ENCODE measurements around the gene CIDEB. TPM values are rescaled to one million over a fixed set of nuclear protein-coding genes. Genes with fewer than 3 reads are reported as not detected.
A peak's percentile ranks its signal among the peaks of the same experiment; 100 is the strongest.
"Not testable (repeated sequence)": the region's sequence is repeated elsewhere in the genome, so short reads cannot be mapped to it uniquely, and the experiment has no call there.

Gene CIDEB
- total RNA-seq, 2 donors from 2014 or later, result 19.1 to 34.0 TPM

- intact Hi-C loops (cut with DNase I), result loop anchor here (10.0 kb wide), 1 partner anchor 105 kb away; no protein-coding TSS in a partner anchor
- Histone ChIP-seq H3K4me3 (no peak overlapping the region), H3K9me3 (no peaks in the 10 kb centered on the region), H3K4me1 (peaks cover 31% of the 10 kb centered on the region), H3K36me3 (replicated peaks in 1 of 2; ENCODE audit: insufficient read depth in 1 of 2, low read depth in 2 of 2) (no peaks in the 10 kb centered on the region), H3K27ac (no peak overlapping the region), H3K27me3 (peaks cover under 1 to 5% of the 10 kb centered on the region in 2 donors)
- TF ChIP-seq CTCF (IDR thresholded peaks at IDR 0.05) (no peak), POLR2A (IDR thresholded peaks at IDR 0.05) (peak in 1 of 3 donors; percentile 23)
- 45 to 70% methylated on average over 6 to 9 of the region's 9 CpGs for WGBS, 2 donors
- DNase-seq (peak in 3 of 4 donors; percentile 43 to 83 (median 45)), ATAC-seq (no peak)
Measured at GRCh38 chr14:24329736-24330135, 22.0 kb upstream of the CIDEB start.

GRCh38 chr14:24329073-24329663 is 21.4 kb upstream of the CIDEB start:
- no peak for DNase-seq
- WGBS, 2 donors, result 82% methylated on average over 12 of the region's 12 CpGs
- H3K9me3 ChIP-seq, result no peaks in the 10 kb centered on the region
- H3K4me3 ChIP-seq, result no peak overlapping the region
- ATAC-seq, result no peak
- H3K36me3 ChIP-seq (replicated peaks in 1 of 2; ENCODE audit: insufficient read depth in 1 of 2, low read depth in 2 of 2), result no peaks in the 10 kb centered on the region
- H3K27me3 ChIP-seq, result peaks cover 0 to 1% of the 10 kb centered on the region in 2 donors
- no peak overlapping the region for H3K27ac ChIP-seq
- H3K4me1 ChIP-seq, result peaks cover 25% of the 10 kb centered on the region
- intact Hi-C loops (cut with DNase I), result no loop called here
- TF ChIP-seq POLR2A (IDR thresholded peaks at IDR 0.05) (no peak), CTCF (IDR thresholded peaks at IDR 0.05) (no peak)

GRCh38 chr14:24327914-24328313 is 20.1 kb upstream of the CIDEB start:
- intact Hi-C loops (cut with DNase I); H3K9me3 ChIP-seq; H3K4me3 ChIP-seq; H3K27me3 ChIP-seq; H3K36me3 ChIP-seq (replicated peaks in 1 of 2; ENCODE audit: insufficient read depth in 1 of 2, low read depth in 2 of 2); ATAC-seq: not testable (repeated sequence)
- Histone ChIP-seq H3K4me1 (peaks cover 13% of the 10 kb centered on the region), H3K27ac (peak overlapping the region in 1 of 4 donors; percentile 29)
- WGBS, 2 donors, result 0 to 4% methylated on average over 7 to 9 of the region's 9 CpGs
- peak; percentile 26 to 80 (median 70) for TF ChIP-seq CTCF (IDR thresholded peaks at IDR 0.05)
- peak; percentile 68 to 77 (median 74) for DNase-seq

- no peak for DNase-seq
- Histone ChIP-seq H3K9me3 (no peaks in the 10 kb centered on the region), H3K27ac (peak overlapping the region in 1 of 4 donors; percentile 29), H3K4me1 (peaks cover 6% of the 10 kb centered on the region), H3K36me3 (replicated peaks in 1 of 2; ENCODE audit: insufficient read depth in 1 of 2, low read depth in 2 of 2) (no peaks in the 10 kb centered on the region), H3K27me3 (no peaks in the 10 kb centered on the region), H3K4me3 (no peak overlapping the region)
- TF ChIP-seq POLR2A (IDR thresholded peaks at IDR 0.05), result no peak
- no peak for TF ChIP-seq CTCF (IDR thresholded peaks at IDR 0.05)
- intact Hi-C loops (cut with DNase I), result no loop called here
- 80 to 90% methylated on average over 2 of the region's 2 CpGs for WGBS, 2 donors
- no peak for ATAC-seq
Measured at GRCh38 chr14:24327303-24327702, 19.5 kb upstream of the CIDEB start.

- Histone ChIP-seq H3K4me1 (no peaks in the 10 kb centered on the region), H3K27me3 (no peaks in the 10 kb centered on the region), H3K9me3 (no peaks in the 10 kb centered on the region), H3K4me3 (no peak overlapping the region), H3K36me3 (replicated peaks in 1 of 2; ENCODE audit: insufficient read depth in 1 of 2, low read depth in 2 of 2) (no peaks in the 10 kb centered on the region), H3K27ac (no peak overlapping the region)
- 58 to 71% methylated on average over 7 to 9 of the region's 9 CpGs for WGBS, 2 donors
- intact Hi-C loops (cut with DNase I), result no loop called here
- ATAC-seq (no peak), DNase-seq (no peak)
- TF ChIP-seq POLR2A (IDR thresholded peaks at IDR 0.05), result no peak
- no peak for TF ChIP-seq CTCF (IDR thresholded peaks at IDR 0.05)
Measured at GRCh38 chr14:24325963-24326362, 18.2 kb upstream of the CIDEB start.

Data from body of pancreas (tissue), 4 donors.